ENCODE results near the gene TMEM212. TPM values are rescaled to one million over a fixed set of nuclear protein-coding genes. Genes with fewer than 3 reads are reported as not detected.

TMEM212 gene
- total and polyA plus RNA-seq, 2 of the 13 experiments (the other 11 are each of a cell fraction or from before 2014, with no cell fraction given): not detected

- Histone ChIP-seq H3K27ac (ENCODE audit: extremely low read length, insufficient read depth, low read length) (peak overlapping the region; percentile 96), H3K36me3 (replicated peaks in 1 of 2; ENCODE audit: control insufficient read depth in 1 of 2, insufficient read depth in 2 of 2, low read length in 2 of 2) (no peaks in the 10 kb centered on the region), H3K9ac (ENCODE audit: insufficient read depth, low read depth, low read length) (peak overlapping the region; percentile 82), H3K9me3 (ENCODE audit: low read length) (peaks cover 3% of the 10 kb centered on the region; the same call in 1 of the 2 replicates), H3K4me3 (replicated peaks in 1 of 3; ENCODE audit: insufficient read depth in 1 of 3, low read depth in 2 of 3, low read length in 3 of 3) (peak overlapping the region; percentile 7 to 49 (median 22); a peak in 2 of 6 replicates), H3K4me1 (ENCODE audit: insufficient read depth, low read length) (peaks cover 61% of the 10 kb centered on the region), H2AFZ (ENCODE audit: low read length) (peak overlapping the region; percentile 32), H3K79me2 (ENCODE audit: insufficient read depth, low read length) (no peaks in the 10 kb centered on the region), H3K27me3 (ENCODE audit: control insufficient read depth in 1 of 2, insufficient read depth in 2 of 2, low read length in 2 of 2) (no peaks in the 10 kb centered on the region), H4K20me1 (ENCODE audit: insufficient read depth, low read length) (no peaks in the 10 kb centered on the region), H3K4me2 (ENCODE audit: low read depth, low read length) (peak overlapping the region; percentile 75)
- no peak for FAIRE-seq
- CTCF ChIA-PET (ENCODE audit: low intra/inter-chr PET ratio, low total read pairs): no interaction called here
- 14% methylated on average over 6 of the region's 6 CpGs for WGBS (ENCODE audit: low lambda C conversion rate)
- intact Hi-C loops (cut with micrococcal nuclease; ENCODE audit: unreplicated experiment) (loop anchor here (1.0 to 5.0 kb wide), 2 partner anchors 43 to 163 kb away; no protein-coding TSS in a partner anchor), in situ Hi-C loops (cut with HindIII; ENCODE audit: extremely low pct_ligation_motif_present, low pct_unique_long_range_greater_than_20kb) (no loop called here)
- POLR2A ChIA-PET: interaction anchor here (0.6 to 3.9 kb wide), 18 partner anchors 13 to 182 kb away, joined by 3 to 49 read pairs (median 4); partner anchors contain the start of genes PLD1 and TMEM212
- no peak for DNase-seq (ENCODE audit: low spot score)
- BruUV-seq (replicated peaks): TSS peak; percentile 95
- ATAC-seq: peak; percentile 88
- 0 out of 2 replicates have a peak, but pooled peaks have one; percentile 24 for TF ChIP-seq KLF12 (CRISPR knock-in tag; IDR thresholded peaks at IDR 0.05; ENCODE audit: borderline replicate concordance)
- TF ChIP-seq, protein P1, sequence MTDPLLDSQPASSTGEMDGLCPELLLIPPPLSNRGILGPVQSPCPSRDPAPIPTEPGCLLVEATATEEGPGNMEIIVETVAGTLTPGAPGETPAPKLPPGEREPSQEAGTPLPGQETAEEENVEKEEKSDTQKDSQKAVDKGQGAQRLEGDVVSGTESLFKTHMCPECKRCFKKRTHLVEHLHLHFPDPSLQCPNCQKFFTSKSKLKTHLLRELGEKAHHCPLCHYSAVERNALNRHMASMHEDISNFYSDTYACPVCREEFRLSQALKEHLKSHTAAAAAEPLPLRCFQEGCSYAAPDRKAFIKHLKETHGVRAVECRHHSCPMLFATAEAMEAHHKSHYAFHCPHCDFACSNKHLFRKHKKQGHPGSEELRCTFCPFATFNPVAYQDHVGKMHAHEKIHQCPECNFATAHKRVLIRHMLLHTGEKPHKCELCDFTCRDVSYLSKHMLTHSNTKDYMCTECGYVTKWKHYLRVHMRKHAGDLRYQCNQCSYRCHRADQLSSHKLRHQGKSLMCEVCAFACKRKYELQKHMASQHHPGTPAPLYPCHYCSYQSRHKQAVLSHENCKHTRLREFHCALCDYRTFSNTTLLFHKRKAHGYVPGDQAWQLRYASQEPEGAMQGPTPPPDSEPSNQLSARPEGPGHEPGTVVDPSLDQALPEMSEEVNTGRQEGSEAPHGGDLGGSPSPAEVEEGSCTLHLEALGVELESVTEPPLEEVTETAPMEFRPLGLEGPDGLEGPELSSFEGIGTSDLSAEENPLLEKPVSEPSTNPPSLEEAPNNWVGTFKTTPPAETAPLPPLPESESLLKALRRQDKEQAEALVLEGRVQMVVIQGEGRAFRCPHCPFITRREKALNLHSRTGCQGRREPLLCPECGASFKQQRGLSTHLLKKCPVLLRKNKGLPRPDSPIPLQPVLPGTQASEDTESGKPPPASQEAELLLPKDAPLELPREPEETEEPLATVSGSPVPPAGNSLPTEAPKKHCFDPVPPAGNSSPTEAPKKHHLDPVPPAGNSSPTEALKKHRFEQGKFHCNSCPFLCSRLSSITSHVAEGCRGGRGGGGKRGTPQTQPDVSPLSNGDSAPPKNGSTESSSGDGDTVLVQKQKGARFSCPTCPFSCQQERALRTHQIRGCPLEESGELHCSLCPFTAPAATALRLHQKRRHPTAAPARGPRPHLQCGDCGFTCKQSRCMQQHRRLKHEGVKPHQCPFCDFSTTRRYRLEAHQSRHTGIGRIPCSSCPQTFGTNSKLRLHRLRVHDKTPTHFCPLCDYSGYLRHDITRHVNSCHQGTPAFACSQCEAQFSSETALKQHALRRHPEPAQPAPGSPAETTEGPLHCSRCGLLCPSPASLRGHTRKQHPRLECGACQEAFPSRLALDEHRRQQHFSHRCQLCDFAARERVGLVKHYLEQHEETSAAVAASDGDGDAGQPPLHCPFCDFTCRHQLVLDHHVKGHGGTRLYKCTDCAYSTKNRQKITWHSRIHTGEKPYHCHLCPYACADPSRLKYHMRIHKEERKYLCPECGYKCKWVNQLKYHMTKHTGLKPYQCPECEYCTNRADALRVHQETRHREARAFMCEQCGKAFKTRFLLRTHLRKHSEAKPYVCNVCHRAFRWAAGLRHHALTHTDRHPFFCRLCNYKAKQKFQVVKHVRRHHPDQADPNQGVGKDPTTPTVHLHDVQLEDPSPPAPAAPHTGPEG (CRISPR knock-in tag; IDR thresholded peaks at IDR 0.05): no peak
- TF ChIP-seq POLR2AphosphoS5 (IDR thresholded peaks at IDR 0.05; ENCODE audit: low read depth, low read length): peak; percentile 39; the same call in 1 of the 2 replicates
- 0 out of 2 replicates have a peak, but pooled peaks have one; percentile 8 for TF ChIP-seq ZBTB10 (CRISPR knock-in tag; IDR thresholded peaks at IDR 0.05; ENCODE audit: borderline replicate concordance)
- peak; percentile 44 for TF ChIP-seq MAFF (IDR thresholded peaks at IDR 0.05; ENCODE audit: low read depth, low read length)
- no peak for TF ChIP-seq TERF1 (CRISPR knock-in tag; IDR thresholded peaks at IDR 0.05)
- no peak for TF ChIP-seq ZNF576 (CRISPR knock-in tag; IDR thresholded peaks at IDR 0.05)
- TF ChIP-seq SKIL (CRISPR knock-in tag; IDR thresholded peaks at IDR 0.05; ENCODE audit: borderline replicate concordance): no peak
- TF ChIP-seq MAFK (conservative IDR thresholded peaks at IDR 0.05 in 1 of 2, IDR thresholded peaks at IDR 0.05 in 1 of 2; ENCODE audit: low read length in 2 of 2): peak; percentile 40 to 41
- TF ChIP-seq POLR2G (IDR thresholded peaks at IDR 0.05; ENCODE audit: low read depth, low read length): peak; percentile 66
- 0 out of 2 replicates have a peak, but pooled peaks have one; percentile 23 for TF ChIP-seq ZNF629 (CRISPR knock-in tag; conservative IDR thresholded peaks at IDR 0.05)
These were observed 40.7 kb downstream of the TMEM212 start for GRCh38 chr3:171883893-171884279.

All from HepG2 (cell line).